NCI-H2107 treated with DMSO at 0.1 percent for 48 hours (cell line): ENCODE measurements around the gene KCNN1.
"Not testable (repeated sequence)": the region's sequence is repeated elsewhere in the genome, so short reads cannot be mapped to it uniquely, and the experiment has no call there.

ENCODE experiments used
- DNase-seq: peaks from one replicate; lab custom pipeline; 2025; ENCODE audit not compliant: unreplicated experiment; lab: John Stamatoyannopoulos, UW

The KCNN1 gene

GRCh38 chr19:18021121-18021755, 54.3 kb downstream of the KCNN1 start:
- DNase-seq, result no peak

- no peak for DNase-seq
Measured at GRCh38 chr19:18023622-18024251, 56.8 kb downstream of the KCNN1 start.

- no peak for DNase-seq
Measured at GRCh38 chr19:18027151-18027550, 60.2 kb downstream of the KCNN1 start.

GRCh38 chr19:18029617-18030338, 62.9 kb downstream of the KCNN1 start:
- peak; percentile 62 for DNase-seq

DNA sequence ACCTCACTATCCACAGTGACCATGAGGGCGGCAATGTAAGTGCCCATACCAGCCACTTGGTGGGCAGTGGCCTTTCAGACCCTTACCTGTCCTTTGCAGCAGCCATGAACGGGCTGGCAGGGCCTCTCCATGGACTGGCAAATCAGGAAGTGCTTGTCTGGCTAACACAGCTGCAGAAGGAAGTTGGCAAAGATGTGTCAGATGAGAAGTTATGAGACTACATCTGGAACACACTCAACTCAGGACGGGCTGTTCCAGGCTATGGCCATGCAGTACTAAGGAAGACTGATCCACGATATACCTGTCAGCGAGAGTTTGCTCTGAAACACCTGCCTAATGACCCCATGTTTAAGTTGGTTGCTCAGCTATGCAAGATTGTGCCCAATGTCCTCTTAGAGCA, 64.5 kb downstream of the KCNN1 start:
- DNase-seq, result not testable (repeated sequence)

DNA sequence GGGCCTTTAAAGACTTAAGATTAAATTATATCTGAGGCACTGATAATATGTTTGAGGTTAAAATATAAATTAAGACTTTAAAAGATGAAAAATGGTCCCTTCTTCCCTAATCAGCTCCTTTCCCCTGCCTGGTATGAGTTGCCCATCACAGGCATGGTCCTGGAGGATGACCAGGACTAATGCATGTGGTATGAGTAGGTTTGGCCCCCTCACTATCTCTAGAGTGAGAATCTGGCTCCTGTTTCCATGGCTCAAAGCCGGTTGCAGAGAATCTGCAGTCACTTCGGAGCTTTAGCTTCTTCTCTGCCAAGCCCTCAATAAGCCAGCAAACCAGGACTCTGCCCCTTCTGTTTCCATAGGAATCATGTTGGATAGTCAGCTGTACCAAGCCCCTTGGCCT, 65.2 kb downstream of the KCNN1 start:
- not testable (repeated sequence) for DNase-seq

DNA sequence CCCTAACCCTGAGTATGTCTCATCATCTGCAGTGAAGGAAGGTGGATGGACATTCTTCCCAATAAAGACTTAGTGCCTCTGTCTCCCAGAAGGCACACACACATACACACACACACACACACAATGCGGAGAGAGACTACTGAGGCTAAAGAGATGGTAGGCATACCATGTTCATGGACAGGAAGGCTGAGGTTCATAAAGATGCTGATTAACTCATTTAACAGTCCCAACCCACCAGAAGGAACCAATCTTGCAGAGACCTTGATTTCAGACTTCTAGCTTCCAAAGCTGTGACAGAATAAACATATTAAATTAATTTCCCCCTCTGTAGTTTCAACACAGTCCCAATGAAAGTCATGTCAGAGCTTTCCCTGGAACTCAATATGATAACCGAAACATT, 74.1 kb downstream of the KCNN1 start:
- no peak for DNase-seq

DNA sequence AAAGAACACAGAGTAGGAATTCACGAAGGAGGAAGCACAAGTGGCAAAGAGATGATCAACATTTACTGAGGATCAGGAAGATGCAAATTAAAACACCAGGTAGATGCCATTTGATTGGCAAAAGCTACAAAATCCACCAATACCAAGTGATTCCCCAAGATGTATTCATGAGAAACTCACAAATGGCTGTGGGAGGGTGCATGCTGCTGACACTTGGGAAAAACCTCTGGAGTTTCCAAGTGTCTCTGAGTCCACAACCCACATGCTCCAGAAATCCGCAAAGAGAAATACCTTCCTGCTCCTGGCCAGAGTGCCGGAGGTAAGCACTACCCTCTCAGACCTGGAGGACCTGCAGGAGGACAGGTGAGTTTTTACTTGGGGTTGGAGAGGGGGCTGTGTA, 76.8 kb downstream of the KCNN1 start:
- DNase-seq, result no peak

GRCh38 chr19:18044825-18045304, 78.0 kb downstream of the KCNN1 start:
- DNase-seq, result peak; percentile 64

DNA sequence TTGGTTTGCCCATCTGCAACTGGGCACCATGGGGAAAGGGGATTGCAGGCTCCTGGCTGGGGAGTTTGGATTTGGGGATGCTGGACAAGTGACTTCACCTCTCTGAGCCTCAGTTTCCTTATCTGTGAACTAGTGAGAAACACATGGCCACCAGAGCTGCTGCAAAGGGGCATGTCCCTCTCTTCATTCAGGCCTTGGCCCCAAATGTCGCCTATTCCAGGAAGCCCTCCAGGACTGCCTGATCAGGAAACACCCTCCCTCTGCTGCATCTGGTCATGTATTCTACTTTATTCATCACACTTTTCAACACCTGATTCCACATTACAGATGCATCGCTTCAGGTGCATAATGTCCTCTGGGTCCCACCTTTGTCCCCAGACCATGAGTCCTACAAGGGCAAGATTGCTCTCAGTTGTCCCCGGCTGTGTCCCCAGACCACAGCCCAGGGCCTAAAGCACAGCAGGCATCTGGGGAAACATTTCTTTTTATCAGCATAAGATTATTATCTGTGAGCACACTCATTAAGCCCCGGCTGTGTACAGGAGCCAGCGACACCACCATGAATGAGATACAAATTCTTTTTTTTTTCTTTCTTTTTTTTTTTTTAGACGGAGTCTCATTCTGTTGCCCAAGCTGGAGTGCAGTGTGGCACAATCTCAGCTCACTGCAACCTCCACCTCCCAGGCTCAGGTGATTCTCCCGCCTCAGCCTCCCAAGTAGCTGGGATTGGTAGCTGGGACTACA, 78.6 kb downstream of the KCNN1 start:
- no peak for DNase-seq

- no peak for DNase-seq
Measured at GRCh38 chr19:18046059-18046718, 79.3 kb downstream of the KCNN1 start.

DNA sequence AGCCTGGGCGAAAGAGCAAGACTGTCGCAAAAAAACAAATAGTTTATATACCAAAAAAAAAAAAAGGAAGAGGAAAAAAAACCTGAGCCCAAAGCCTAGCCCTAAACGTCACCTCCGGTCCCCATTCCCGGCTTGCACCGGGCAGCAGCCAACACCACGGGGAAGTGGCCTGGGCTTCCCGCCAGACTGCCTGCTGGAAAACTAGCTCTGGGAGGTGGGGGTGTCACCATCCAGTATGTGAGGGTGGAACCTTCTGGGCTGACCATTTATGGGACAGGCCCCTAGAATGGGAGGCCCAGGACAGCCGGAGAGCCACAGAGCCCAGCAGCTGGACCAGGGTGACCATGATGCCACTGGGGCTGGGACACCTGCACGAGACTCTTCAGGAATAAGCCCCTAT, 82.5 kb downstream of the KCNN1 start:
- DNase-seq, result no peak
